GM23248 (cell line): Measurements from ENCODE around the gene SMIM29.

Experiments
- EZH2 ChIP-seq: fragments of 200-600 bp; sonication (generic); IDR thresholded peaks from 2 replicates; pipeline ENCODE4 v1.6.1; 2018; ENCODE audit warnings: antibody characterized with exemption, mild to moderate bottlenecking; ENCODE audit not compliant: insufficient read depth, poor library complexity, severe bottlenecking
- EZH2phosphoT487 ChIP-seq: fragments of 200-600 bp; sonication (generic); IDR thresholded peaks from 2 replicates; pipeline ENCODE4 v1.6.1; 2018; ENCODE audit warnings: antibody characterized with exemption, moderate library complexity, mild to moderate bottlenecking, low read depth; ENCODE audit not compliant: insufficient read depth

GRCh38 chr6:34247481-34248197 is 1.2 kb downstream of the SMIM29 start:
- TF ChIP-seq EZH2 (no peak), EZH2phosphoT487 (no peak)
